Measurements from ENCODE around the gene LGALS9.
"Not testable (repeated sequence)": the region's sequence is repeated elsewhere in the genome, so short reads cannot be mapped to it uniquely, and the experiment has no call there.

Gene LGALS9

DNA sequence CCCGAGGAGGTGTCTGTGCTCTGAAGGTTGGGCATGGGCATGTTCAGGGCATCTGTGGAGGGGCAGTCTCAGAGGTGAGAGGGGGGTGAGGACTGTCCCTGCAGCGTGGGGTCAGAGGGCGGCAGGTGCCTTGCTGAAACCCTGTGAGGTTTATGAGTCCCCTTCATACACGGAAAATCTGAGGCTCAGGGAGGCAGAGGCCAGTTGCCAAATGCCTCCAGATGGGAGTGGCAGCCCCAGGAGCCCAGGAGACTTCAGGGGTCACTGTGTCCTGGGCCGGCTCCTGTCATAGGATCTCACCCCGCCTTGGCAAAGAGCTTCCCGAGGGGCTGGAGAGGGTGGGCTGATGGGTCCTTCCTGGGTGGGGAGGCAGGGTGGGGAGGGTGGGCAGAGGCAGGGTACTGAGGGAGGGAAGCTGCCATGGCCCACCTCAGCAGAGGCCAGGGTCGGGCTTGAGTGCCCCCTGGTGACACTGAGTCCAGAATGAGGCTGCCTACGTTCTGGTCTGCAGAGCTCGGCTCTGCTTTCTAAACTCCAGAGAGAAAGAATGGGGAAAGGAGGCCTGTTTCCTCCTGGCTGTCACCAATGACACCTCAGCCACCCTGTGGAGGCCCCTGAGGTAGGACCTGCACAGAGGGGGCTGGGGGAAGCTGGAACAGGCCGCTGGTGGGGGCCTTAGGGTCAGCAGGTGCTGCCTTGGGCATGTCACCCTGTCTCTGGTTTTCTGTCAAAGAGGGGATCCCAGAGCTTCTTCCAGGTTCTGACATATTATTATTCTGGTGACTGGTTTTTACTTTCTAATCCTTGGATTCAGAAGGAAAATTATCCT, 1.1 kb downstream of the LGALS9 start:
- no peak for DNase-seq

DNA sequence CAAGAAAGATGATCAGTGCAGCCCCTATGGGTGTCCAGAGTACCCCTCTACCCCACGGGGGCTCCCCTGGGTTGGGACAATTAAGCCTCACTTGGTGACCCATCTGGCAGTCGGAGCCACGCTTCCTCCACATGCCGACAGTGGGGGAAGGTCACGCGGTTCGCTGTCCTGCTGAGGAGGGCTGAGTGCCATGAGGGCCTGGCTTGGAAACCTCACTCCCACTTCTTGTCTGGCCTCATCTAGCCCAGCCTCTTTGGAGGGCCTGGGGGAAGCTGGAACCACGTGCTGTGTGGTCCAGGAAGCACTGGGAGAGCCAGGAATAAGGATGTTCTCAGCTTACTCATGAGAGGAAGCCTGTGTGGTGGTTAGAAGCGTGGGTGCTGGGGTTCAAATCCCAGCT, 1.8 kb downstream of the LGALS9 start:
- DNase-seq: peak; percentile 43

DNA sequence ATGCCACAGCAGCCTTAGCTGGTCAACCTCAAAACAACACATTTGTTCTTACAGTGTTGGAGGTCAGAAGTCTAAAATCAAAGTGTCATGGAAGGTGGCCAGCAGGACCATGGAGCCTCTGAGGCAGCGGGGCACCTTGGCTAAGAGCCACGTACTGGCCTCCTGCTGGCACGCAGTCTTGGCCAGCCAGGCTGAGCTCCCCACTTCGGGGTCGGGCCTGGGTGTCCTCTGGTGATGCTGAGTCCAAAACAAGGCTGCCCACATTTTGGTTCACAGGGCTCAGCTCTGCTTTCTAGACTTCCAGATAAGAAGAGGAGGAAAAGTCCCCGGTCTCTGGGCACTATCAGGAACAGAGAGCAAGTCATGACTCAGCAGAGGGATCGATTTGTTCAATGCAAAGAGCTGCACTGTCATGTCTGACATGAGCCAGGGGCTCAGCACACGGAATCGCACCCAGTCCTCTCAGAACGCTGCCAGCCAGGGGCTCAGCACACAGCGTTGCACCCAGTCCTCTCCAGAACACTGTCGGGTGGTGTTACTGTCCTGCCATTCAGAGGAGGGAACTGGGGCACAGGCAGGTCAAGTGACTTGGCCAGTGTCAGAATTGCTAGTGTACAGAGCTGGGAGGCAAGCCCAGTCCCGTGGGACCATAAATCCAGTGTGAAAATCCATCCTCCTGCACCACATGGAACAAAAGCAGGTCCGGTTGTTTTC, 2.5 kb downstream of the LGALS9 start:
- DNase-seq: no peak

DNA sequence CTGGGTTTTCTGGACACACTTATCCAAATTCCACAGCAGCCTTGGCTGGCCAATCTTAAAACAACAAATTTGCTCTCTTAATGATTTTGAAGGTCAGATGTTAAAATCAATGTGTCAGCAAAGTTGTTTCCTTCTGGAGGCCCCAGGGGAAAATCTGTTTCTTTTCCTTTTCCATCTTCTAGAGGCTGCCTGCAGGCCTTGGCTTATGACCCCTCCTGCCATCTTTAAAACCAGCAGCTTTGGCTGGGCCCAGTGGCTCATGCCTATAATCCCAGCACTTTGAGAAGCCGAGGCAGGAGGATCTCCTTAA, 3.0 kb downstream of the LGALS9 start:
- no peak for DNase-seq

DNA sequence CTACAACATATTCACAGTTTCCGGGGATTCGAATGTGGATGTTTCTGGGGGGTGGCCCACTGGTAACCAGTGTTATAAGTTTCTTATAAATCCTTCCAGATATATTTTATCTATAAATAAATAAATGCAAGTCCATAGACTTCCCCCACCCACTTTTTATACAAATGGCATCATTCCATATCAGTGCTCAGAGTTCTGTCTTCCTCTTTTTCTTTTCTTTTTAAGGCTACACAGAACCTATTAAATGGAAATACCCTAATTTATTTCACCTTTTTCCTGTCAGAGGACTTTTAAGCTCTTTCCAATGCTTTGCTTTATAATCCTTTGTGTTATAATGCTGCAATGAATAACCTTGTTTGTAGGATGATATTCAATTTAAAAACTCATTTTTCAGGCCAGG, 3.8 kb downstream of the LGALS9 start:
- DNase-seq: no peak

DNA sequence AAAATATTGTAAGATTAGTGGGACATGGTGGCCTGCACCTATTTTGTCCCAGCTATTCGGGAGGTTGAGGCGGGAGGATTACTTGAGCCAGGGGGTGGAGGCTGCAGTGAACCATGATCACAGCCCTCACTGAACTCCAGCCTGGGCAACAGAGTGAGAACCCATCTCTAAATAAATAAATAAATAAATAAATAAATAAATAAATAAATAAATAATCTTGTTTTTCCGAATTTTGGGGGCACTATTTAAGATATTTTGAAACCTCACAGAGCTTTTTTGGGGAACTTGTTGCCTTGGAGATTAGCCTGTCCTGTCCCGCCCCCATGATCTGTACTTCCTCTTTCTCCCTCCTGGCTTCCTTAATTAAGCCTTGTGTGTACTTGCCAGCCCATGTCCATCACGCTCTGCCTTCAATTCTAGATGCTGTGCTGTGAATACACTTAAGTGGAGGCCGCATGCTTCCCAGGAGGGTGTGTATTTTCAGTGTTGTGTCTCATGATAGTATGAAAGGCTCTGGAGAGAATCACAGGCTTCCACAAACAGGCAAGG, 4.4 kb downstream of the LGALS9 start:
- DNase-seq: peak; percentile 63

DNA sequence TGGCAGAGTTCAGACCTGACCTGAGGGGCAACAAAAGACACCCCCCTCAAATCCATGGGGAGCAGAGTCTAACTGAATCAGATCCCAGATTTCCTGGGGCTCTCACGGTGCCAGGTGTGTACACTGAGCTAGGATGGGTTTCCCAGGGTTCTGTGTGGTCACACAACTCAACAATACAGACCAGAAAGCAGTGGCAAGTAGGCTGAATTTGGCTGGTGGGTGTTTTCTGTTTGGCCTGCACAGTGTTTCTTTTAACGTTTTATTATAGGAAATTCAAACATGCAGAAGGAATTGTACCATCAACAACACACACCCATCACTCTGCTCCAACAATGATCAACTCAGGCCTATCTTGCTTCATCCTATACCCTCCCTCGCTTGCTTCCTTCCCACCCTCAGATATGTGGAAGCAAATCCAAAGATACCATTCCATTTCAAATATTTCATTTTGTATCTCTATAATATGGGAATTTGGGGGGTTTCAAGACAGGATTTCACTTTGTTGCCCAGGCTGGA, 5.1 kb downstream of the LGALS9 start:
- DNase-seq: not testable (repeated sequence)

DNA sequence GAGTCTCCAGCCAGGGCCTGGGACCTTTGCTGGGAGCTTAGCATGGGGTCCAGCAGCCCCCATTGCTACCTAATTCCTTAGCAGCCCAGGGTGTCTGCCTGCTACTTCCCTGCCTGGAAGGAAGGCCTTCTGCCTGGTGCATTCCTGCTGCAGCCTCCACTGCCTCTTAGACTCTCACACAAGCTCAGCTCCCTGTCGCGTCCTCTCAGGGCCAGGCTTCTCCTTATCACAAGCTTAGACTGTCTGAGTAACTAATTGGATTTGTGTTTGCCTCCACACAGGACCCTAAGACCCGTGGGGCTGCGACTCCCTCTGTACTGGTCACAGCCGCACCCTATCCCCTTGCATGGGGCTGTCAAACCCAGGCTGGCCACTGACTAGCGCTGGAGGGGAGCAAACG, 6.8 kb downstream of the LGALS9 start:
- DNase-seq: not testable (repeated sequence)

DNA sequence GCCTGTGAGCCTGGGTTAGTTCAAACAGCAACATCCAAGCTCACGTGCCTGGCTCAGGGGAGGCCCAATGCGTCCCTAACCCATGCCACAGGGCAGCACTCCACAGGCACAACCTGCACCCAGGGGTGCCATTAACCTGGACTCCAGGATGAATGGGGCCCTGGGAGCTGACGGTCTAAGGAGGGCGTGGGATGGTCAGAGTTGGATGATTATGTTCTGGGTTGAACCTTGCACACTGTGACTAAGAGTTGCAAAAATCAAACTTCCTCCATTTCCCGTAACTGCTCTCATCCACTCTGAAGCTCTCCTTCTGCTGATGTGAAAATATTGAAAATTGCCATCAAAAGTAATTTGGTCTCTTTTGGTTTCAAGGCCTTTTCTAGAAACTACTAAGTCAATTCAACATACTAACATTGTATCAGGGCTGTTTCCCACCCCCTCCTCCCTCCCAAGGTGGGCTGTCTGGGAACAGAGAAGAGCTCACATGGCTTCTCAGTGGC, 7.5 kb downstream of the LGALS9 start:
- DNase-seq: not testable (repeated sequence)

DNA sequence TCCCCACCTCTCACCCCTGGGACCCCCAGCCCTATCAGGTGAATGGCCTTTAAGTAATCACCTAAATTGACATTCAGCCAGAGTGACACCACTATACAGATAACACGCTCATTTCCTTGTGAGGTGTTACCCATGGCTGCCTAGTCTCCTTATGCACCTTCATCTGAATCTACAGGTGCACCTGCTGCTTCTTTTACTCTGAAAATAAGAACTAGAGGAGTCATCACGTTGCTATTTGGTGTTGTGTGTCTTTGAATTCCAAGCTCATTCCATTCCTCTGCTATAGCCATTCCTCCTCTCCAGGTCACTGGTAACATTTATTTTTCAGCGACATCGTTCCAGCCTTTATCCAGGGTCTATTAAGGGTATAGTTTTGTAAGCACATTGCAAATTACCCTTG, 9.8 kb downstream of the LGALS9 start:
- DNase-seq: no peak

DNA sequence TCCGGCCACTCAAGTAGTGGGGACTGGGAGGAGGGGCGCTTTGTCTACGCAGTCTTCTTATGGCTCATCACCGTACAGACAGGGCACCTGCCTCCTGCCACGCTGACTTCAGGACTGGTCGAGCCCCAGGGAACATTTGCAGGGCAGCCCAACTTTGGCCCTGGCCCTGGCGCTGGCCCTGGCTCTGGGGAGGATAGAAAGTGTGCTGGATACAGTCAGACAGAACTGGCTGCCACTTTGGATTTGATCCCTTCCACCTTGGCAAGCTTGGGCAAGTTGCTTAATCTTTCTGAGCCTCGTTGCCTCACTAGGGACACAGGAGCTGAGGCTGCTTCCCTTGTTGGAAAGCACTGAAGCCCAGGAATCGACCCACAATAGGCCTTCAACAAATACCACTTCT, 13.6 kb downstream of the LGALS9 start:
- DNase-seq: no peak

DNA sequence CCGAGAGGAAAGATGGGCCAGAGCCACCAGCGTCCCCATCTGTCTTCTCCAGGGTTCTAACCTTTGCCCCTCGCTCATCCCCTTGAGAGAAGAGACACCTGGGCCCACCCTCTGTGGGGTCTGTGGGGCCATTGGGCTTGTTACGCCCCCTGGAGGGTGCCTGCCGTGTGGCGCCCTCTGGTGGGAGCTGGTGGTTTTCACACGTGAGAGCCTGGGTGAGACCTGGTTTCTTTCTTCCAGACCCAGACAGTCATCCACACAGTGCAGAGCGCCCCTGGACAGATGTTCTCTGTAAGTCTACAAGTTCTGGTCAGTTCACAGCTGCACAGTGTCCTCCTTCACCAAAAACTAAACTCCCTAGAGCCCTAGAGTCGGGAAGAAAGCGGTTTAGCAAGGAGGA, 14.6 kb downstream of the LGALS9 start:
- DNase-seq: not testable (repeated sequence)

DNA sequence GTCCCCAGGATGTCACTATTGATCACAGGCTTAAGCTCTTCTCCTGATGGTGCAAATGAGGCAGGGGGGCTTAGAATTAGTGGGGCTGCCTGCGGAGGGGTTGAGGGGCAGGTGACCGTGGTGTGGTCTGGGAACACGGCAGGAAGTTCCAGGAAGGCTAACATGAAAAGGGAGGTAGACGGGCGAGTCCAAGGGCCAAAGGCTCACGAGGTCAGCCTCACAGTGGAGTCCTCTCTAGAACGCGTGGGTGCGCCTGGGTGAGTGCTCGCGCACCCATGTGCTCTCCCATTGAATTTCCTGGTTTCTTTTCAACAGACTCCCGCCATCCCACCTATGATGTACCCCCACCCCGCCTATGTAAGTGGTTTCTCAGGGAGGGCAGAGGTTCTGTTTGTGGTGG, 15.2 kb downstream of the LGALS9 start:
- DNase-seq: peak; percentile 9

DNA sequence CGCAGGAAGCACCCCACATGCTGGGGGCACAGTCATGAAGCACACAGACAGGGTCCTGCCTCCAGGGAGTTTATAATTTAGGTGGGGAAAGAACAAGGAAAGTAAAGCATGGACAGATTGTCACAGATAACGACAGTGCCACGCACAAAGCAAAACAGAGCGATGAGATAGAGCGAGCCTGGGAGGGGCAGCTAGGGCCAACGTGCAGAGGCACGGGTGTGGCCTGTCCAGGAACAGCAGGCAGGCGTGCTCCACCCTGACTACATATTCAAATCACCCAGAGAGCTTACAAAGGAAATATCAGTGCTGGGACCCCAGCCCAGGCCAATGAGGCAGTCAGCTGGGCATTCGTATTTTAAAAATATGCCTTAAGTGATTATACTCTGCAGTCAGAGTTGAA, 16.8 kb downstream of the LGALS9 start:
- DNase-seq: no peak

DNA sequence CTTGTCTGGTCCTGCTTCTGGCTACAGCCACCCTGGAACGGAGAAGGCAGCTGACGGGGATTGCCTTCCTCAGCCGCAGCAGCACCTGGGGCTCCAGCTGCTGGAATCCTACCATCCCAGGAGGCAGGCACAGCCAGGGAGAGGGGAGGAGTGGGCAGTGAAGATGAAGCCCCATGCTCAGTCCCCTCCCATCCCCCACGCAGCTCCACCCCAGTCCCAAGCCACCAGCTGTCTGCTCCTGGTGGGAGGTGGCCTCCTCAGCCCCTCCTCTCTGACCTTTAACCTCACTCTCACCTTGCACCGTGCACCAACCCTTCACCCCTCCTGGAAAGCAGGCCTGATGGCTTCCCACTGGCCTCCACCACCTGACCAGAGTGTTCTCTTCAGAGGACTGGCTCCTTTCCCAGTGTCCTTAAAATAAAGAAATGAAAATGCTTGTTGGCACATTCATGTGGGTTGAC, 18.2 kb downstream of the LGALS9 start:
- not testable (repeated sequence) for DNase-seq

DNA sequence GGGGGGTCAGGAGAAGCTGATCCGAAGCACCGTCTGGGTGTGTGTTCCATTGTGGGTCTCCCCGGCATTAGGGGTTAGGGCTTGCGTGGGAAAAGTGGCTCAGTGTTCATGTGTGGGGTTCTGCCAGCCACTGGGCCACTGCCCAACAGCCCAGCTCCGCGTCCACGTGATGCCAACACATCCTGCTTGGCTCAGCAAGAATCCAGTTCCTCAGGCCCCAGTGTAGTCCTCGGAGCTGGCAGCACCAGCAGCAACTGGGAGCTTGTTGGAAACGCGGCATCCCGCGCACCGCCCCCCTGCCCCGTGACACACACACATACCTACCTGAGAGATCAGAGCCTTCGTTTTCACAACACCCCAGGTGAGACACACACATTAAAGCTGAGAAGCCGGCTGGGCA, 18.9 kb downstream of the LGALS9 start:
- no peak for DNase-seq

DNA sequence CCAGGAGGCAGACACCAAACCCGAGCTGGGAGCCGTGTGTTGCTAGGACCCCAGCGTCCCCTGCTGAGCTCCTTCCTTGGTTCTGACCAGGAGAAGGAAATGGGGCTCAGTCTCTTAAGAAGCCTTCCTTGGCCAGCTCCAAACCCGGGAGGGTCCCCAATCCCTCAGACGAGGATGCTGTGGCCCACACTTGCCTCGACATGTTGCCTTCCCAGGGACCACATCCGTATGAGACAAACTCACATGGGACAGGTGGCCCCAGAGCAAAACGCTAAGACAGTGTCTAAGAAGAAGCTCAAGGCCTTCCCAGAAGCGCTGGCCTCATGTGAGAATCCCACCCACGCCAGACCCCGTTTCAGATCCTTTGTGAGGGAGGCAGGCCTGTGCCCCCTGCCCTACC, 19.8 kb downstream of the LGALS9 start:
- DNase-seq: no peak

DNA sequence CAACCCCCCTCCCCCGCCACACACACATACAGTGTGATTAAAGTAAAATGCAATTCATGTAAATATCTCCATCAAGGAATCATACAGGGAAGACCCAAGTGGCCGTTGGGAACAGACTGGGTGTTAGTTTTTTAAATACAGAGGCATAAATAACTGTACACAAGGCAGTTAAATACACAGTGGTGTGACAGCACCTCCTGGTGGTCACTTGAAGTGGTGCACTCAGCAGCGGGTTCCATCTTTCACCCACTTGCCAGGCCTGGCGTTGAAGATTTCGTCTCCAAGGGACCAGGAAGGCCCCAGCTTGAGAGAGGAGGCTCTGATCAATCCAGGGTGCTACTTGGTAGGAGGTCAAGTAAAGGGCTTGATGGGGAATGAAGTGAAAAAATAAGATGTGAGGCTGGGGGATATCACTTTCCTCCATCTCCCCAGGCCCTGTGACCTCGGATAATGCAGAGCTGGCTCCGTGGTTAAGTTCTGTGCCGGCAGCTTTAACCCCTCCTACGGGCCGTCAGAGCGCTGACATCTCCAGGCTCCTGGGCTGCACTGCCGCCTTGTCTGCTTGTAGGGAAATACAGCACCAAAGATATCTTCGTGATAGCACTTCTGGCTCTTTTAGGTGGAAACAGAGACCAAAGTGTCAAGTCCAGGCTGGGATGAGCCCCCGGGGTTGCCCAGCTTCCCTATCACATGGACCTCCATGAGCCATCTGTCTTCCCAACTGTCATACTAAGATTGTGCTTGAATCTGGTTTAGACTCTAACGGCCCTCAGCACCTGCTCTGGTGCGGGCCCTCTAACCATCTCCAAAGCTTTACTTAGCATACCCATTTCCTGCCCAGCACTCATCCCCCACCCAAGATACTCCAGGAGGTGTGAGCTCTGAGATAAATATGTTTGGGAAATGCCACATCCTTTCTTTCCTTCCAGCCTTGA, 20.7 kb downstream of the LGALS9 start:
- DNase-seq: peak; percentile 60

DNA sequence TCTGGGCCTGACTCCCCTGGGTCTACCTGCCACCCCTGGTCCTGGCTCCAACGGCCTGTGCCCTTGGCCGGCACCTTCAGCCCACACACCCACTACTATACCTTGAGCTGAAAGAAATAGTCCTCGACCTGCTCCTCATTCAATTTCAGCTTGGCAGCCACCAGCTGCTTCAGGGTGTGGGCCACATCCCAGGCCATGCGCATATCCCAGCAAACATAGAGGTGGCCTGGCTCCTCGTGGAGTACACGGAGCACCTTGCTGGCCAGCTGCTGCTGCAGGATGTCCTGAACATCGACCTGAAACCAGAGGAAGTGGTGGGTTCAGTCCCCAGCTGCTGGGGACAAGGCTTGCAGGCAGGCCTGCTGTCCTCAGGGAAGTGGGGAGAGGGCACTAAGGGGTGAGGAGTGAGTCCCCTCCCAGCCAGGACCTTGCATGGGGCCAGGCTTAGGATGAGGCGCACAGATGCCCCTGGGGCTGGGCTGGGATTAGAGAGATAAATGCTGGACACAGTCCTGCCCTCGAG, 22.5 kb downstream of the LGALS9 start:
- not testable (repeated sequence) for DNase-seq

DNA sequence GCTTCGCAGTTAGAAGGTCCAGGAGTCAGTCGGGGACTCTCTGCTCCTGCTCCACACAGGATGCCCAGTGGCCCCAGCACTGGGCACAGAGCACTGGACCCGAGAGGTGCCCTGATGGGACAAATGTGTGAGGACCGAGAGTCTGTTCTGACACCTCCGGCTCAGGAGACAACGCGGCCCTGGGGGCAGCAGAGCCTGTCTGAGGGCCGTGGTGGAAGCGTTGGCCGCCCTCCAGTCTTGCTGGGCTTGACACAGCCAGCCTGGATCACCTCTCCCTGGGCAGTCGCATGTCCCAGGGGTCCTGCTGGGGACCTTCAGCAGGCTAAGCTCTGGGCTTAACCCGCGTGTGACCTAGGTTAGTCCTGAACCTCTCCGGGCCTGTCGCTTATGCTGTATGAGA, 23.1 kb downstream of the LGALS9 start:
- no peak for DNase-seq

DNA sequence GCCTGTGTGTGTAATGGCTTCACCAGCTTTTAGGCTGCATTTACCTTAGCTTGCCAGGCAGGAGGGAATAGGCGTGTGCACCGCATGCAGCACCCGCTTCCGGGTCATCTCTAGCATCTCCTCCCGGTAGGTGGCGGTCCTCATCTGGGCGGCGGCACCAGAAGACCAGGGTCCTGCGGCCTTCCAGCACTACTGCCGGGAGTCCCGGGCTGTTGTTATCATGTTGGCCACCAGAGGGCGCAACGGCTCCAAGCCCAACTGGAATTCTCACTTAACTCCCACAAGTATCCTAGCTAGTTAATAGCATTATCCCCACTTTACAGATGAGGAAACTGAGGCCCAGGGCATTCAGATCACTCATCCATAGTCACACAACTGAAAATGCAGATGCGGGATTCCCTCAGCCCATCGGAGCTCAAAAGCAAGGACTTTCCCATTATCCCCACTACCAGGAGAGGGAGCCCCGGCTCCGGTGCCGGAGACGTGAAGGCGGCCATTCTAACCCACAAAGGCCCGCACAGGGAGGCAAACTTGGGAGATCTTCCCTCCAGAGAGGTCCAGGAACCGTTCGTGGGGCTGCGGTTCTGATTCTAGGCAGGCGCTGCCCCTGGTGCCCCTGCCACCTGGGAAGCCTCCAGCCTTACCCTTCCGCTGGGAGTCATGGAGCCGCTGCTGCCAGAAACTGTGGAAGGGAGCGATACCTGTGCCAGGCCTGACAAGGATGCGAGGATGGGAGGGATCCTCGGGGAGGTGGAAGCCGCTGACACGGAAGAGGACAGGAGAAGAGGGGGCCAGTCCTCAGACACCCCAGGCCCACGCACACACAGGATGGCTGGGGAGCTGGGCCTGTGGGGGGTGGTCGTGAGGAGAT, 23.9 kb downstream of the LGALS9 start:
- peak; percentile 66 for DNase-seq

Data from CD4-positive, alpha-beta T cell treated with Interleukin-15 for 1 hour (primary cell).